ENCODE measurements around the gene BCAR1. TPM values are rescaled to one million over a fixed set of nuclear protein-coding genes. Genes with fewer than 3 reads are reported as not detected.

The BCAR1 gene
- total and polyA plus RNA-seq, 2 experiments from 2014 or later = 37.9 to 140 TPM

- Histone ChIP-seq H2AFZ (no peak overlapping the region), H3K79me2 (replicated peaks; ENCODE audit: insufficient read depth) (no peaks in the 10 kb centered on the region), H3K4me2 (no peak overlapping the region), H4K20me1 (replicated peaks; ENCODE audit: insufficient read depth) (no peaks in the 10 kb centered on the region), H3K9me2 (ENCODE audit: insufficient read depth) (no peaks in the 10 kb centered on the region), H3K27me3 (ENCODE audit: insufficient read depth) (no peaks in the 10 kb centered on the region), H3K4me3 (no peak overlapping the region), H3K27ac (ENCODE audit: low read depth) (no peak overlapping the region), H3K4me1 (ENCODE audit: insufficient read depth) (no peaks in the 10 kb centered on the region; the same call in 1 of the 2 replicates), H3F3A (replicated peaks; ENCODE audit: low read depth) (peaks cover 4% of the 10 kb centered on the region; the same call in 1 of the 2 replicates), H3K36me3 (ENCODE audit: insufficient read depth) (no peaks in the 10 kb centered on the region)
- no peaks in the 10 kb centered on the region; the same call in 2 of the 3 replicates for H3K9me3 Mint-ChIP-seq
- H3K4me1 Mint-ChIP-seq = peaks cover 6% of the 10 kb centered on the region; the same call in 2 of the 3 replicates
- ATAC-seq (peak; percentile 87), DNase-seq (ENCODE audit: low spot score) (no peak)
- peaks cover 6% of the 10 kb centered on the region for H3K27me3 Mint-ChIP-seq (ENCODE audit: insufficient read depth, low read depth, poor library complexity)
- H3K4me3 Mint-ChIP-seq = no peak overlapping the region
- TF ChIP-seq, protein P1, sequence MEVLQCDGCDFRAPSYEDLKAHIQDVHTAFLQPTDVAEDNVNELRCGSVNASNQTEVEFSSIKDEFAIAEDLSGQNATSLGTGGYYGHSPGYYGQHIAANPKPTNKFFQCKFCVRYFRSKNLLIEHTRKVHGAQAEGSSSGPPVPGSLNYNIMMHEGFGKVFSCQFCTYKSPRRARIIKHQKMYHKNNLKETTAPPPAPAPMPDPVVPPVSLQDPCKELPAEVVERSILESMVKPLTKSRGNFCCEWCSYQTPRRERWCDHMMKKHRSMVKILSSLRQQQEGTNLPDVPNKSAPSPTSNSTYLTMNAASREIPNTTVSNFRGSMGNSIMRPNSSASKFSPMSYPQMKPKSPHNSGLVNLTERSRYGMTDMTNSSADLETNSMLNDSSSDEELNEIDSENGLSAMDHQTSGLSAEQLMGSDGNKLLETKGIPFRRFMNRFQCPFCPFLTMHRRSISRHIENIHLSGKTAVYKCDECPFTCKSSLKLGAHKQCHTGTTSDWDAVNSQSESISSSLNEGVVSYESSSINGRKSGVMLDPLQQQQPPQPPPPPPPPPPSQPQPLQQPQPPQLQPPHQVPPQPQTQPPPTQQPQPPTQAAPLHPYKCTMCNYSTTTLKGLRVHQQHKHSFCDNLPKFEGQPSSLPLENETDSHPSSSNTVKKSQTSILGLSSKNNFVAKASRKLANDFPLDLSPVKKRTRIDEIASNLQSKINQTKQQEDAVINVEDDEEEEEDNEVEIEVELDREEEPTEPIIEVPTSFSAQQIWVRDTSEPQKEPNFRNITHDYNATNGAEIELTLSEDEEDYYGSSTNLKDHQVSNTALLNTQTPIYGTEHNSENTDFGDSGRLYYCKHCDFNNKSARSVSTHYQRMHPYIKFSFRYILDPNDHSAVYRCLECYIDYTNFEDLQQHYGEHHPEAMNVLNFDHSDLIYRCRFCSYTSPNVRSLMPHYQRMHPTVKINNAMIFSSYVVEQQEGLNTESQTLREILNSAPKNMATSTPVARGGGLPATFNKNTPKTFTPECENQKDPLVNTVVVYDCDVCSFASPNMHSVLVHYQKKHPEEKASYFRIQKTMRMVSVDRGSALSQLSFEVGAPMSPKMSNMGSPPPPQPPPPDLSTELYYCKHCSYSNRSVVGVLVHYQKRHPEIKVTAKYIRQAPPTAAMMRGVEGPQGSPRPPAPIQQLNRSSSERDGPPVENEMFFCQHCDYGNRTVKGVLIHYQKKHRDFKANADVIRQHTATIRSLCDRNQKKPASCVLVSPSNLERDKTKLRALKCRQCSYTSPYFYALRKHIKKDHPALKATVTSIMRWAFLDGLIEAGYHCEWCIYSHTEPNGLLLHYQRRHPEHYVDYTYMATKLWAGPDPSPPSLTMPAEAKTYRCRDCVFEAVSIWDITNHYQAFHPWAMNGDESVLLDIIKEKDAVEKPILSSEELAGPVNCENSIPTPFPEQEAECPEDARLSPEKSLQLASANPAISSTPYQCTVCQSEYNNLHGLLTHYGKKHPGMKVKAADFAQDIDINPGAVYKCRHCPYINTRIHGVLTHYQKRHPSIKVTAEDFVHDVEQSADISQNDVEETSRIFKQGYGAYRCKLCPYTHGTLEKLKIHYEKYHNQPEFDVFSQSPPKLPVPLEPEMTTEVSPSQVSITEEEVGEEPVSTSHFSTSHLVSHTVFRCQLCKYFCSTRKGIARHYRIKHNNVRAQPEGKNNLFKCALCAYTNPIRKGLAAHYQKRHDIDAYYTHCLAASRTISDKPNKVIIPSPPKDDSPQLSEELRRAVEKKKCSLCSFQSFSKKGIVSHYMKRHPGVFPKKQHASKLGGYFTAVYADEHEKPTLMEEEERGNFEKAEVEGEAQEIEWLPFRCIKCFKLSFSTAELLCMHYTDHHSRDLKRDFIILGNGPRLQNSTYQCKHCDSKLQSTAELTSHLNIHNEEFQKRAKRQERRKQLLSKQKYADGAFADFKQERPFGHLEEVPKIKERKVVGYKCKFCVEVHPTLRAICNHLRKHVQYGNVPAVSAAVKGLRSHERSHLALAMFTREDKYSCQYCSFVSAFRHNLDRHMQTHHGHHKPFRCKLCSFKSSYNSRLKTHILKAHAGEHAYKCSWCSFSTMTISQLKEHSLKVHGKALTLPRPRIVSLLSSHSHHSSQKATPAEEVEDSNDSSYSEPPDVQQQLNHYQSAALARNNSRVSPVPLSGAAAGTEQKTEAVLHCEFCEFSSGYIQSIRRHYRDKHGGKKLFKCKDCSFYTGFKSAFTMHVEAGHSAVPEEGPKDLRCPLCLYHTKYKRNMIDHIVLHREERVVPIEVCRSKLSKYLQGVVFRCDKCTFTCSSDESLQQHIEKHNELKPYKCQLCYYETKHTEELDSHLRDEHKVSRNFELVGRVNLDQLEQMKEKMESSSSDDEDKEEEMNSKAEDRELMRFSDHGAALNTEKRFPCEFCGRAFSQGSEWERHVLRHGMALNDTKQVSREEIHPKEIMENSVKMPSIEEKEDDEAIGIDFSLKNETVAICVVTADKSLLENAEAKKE (CRISPR knock-in tag; IDR thresholded peaks at IDR 0.05) = no peak
- TF ChIP-seq REST (IDR thresholded peaks at IDR 0.05; ENCODE audit: unreplicated experiment) (no peak), ZNF114 (CRISPR knock-in tag; IDR thresholded peaks at IDR 0.05) (no peak), ZNF331 (CRISPR knock-in tag; IDR thresholded peaks at IDR 0.05; ENCODE audit: low read depth) (no peak), STAT1 (IDR thresholded peaks at IDR 0.05; ENCODE audit: unreplicated experiment) (no peak), CREB1 (CRISPR knock-in tag; IDR thresholded peaks at IDR 0.05; ENCODE audit: low read depth) (no peak), EZH2 (IDR thresholded peaks at IDR 0.05; ENCODE audit: low read depth, unreplicated experiment) (no peak)
- TF ChIP-seq, protein P2, sequence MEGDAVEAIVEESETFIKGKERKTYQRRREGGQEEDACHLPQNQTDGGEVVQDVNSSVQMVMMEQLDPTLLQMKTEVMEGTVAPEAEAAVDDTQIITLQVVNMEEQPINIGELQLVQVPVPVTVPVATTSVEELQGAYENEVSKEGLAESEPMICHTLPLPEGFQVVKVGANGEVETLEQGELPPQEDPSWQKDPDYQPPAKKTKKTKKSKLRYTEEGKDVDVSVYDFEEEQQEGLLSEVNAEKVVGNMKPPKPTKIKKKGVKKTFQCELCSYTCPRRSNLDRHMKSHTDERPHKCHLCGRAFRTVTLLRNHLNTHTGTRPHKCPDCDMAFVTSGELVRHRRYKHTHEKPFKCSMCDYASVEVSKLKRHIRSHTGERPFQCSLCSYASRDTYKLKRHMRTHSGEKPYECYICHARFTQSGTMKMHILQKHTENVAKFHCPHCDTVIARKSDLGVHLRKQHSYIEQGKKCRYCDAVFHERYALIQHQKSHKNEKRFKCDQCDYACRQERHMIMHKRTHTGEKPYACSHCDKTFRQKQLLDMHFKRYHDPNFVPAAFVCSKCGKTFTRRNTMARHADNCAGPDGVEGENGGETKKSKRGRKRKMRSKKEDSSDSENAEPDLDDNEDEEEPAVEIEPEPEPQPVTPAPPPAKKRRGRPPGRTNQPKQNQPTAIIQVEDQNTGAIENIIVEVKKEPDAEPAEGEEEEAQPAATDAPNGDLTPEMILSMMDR (conservative IDR thresholded peaks at IDR 0.05; ENCODE audit: low read depth in 2 of 2) = no peak
- H3K27ac Mint-ChIP-seq = no peak overlapping the region
- H3K36me3 Mint-ChIP-seq (ENCODE audit: low read depth) = no peaks in the 10 kb centered on the region
Observed at GRCh38 chr16:75279305-75279704, 27.9 kb upstream of the BCAR1 start.
